CD14-positive monocyte (primary cell): ENCODE data around the gene TRABD2B. TPM values are rescaled to one million over a fixed set of nuclear protein-coding genes. Genes with fewer than 3 reads are reported as not detected.

Source experiments
- DNase-seq, 3 donors: peaks; one replicate each; pipeline ENCODE4 v3.0.0-alpha.2; 2011 to 2022
- H2AFZ ChIP-seq: 2 replicates; pipeline ENCODE4 v1.6.0; 2012; ENCODE audit warnings: mild to moderate bottlenecking, low read depth, low read length, inconsistent platforms; ENCODE audit not compliant: insufficient read depth, poor library complexity, severe bottlenecking
- H3K27ac ChIP-seq, 2 donors: 1 replicate in 1 of 2; 2 replicates in 1 of 2; pipeline ENCODE4 v1.5.1; 2012 to 2013; ENCODE audit warnings: low read length in 2 of 2, control low read depth in 1 of 2, inconsistent platforms in 1 of 2, low read depth in 1 of 2, mild to moderate bottlenecking in 1 of 2
- H3K27me3 ChIP-seq, 2 donors: one replicate each; pipeline versions ENCODE4 v1.6.0 to v1.6.1; 2011 to 2013; ENCODE audit warnings: low read length in 2 of 2; ENCODE audit not compliant: control insufficient read depth in 2 of 2, insufficient read depth in 2 of 2
- H3K36me3 ChIP-seq, 2 donors: replicated peaks in 1 of 2; 1 replicate in 1 of 2; 2 replicates in 1 of 2; pipeline versions ENCODE4 v1.5.1 to v1.6.1; 2012 to 2013; ENCODE audit warnings: low read length in 2 of 2, control low read depth in 1 of 2, inconsistent platforms in 1 of 2, mild to moderate bottlenecking in 1 of 2; ENCODE audit not compliant: insufficient read depth in 2 of 2, control insufficient read depth in 1 of 2
- H3K4me1 ChIP-seq, 2 donors: 1 replicate in 1 of 2; 2 replicates in 1 of 2; pipeline versions ENCODE4 v1.5.1 to v1.6.1; 2012 to 2013; ENCODE audit warnings: low read length in 2 of 2, control low read depth in 1 of 2, inconsistent platforms in 1 of 2, mild to moderate bottlenecking in 1 of 2, moderate library complexity in 1 of 2; ENCODE audit not compliant: insufficient read depth in 2 of 2, control insufficient read depth in 1 of 2
- H3K4me2 ChIP-seq: replicated peaks from 2 replicates; pipeline ENCODE3; 2012; ENCODE audit warnings: low read length, moderate library complexity, mild to moderate bottlenecking; ENCODE audit not compliant: poor library complexity, severe bottlenecking; ENCODE audit errors: extremely low read depth
- H3K4me3 ChIP-seq, 3 experiments: fragments of 200-600 bp in 1 of 3; sonication (generic) in 1 of 3; replicated peaks in 1 of 3; 1 replicate in 2 of 3; 2 replicates in 1 of 3; pipeline ENCODE4 v1.5.1; 2011 to 2013; ENCODE audit warnings: low read length in 3 of 3, mild to moderate bottlenecking in 3 of 3, control low read depth in 2 of 3, low read depth in 2 of 3, inconsistent platforms in 1 of 3, moderate library complexity in 1 of 3
- H3K79me2 ChIP-seq: 2 replicates; pipeline ENCODE4 v1.6.0; 2012; ENCODE audit warnings: mild to moderate bottlenecking, control low read depth, inconsistent platforms, low read length, moderate library complexity; ENCODE audit not compliant: insufficient read depth
- H3K9ac ChIP-seq: 2 replicates; pipeline ENCODE4 v1.6.0; 2017; ENCODE audit warnings: low read length, mild to moderate bottlenecking; ENCODE audit not compliant: insufficient read depth, poor library complexity, severe bottlenecking
- H3K9me3 ChIP-seq, 2 donors: replicated peaks in 1 of 2; 1 replicate in 1 of 2; 2 replicates in 1 of 2; pipeline versions ENCODE4 v1.5.1 to v1.6.1; 2012 to 2013; ENCODE audit warnings: low read length in 2 of 2, control low read depth in 1 of 2; ENCODE audit not compliant: control insufficient read depth in 1 of 2, insufficient read depth in 1 of 2
- H4K20me1 ChIP-seq: 2 replicates; pipeline ENCODE4 v1.6.0; 2012; ENCODE audit warnings: mild to moderate bottlenecking, low read length, control low read depth, moderate library complexity; ENCODE audit not compliant: insufficient read depth
- H3K27ac Mint-ChIP-seq, 7 donors: one replicate each; pipeline ENCODE4 v1.8.0; 2020; ENCODE audit warnings: mild to moderate bottlenecking in 7 of 7, mixed read lengths in 7 of 7, moderate library complexity in 6 of 7, inconsistent platforms in 2 of 7
- H3K27me3 Mint-ChIP-seq, 3 donors: one replicate each; pipeline ENCODE4 v1.8.0; 2021 to 2022; ENCODE audit warnings: low read depth in 3 of 3, mild to moderate bottlenecking in 3 of 3, mixed read lengths in 3 of 3, moderate library complexity in 3 of 3, inconsistent platforms in 1 of 3
- H3K36me3 Mint-ChIP-seq, 2 donors: one replicate each; pipeline ENCODE4 v1.8.0; 2020; ENCODE audit warnings: mixed read lengths in 2 of 2, inconsistent platforms in 1 of 2, mild to moderate bottlenecking in 1 of 2
- H3K4me1 Mint-ChIP-seq: one replicate; pipeline ENCODE4 v1.8.0; 2020; ENCODE audit warnings: mild to moderate bottlenecking, mixed read lengths
- H3K4me3 Mint-ChIP-seq, 2 donors: one replicate each; pipeline ENCODE4 v1.8.0; 2020; ENCODE audit warnings: mild to moderate bottlenecking in 2 of 2, mixed read lengths in 2 of 2, moderate library complexity in 1 of 2
- H3K9me3 Mint-ChIP-seq, 7 donors: one replicate each; pipeline ENCODE4 v1.8.0; 2020 to 2022; ENCODE audit warnings: mixed read lengths in 7 of 7, mild to moderate bottlenecking in 6 of 7, moderate library complexity in 6 of 7, inconsistent platforms in 2 of 7
- CTCF ChIP-seq: fragments of 200-600 bp; IDR thresholded peaks from one replicate; pipeline ENCODE4 v1.8.0; 2022; ENCODE audit warnings: antibody characterized with exemption, mild to moderate bottlenecking
- WGBS: methylation state at CpG from one replicate; pipeline ENCODE4 v1.1.5; 2013; ENCODE audit warnings: missing lambda C conversion rate; ENCODE audit not compliant: insufficient coverage; 5-methylcytosine and 5-hydroxymethylcytosine counted together
- intact Hi-C, 2 donors: fragments of 100-400 bp; cut with micrococcal nuclease; formaldehyde crosslinking; loops; one replicate each; pipeline versions ENCODE4 v1.15.0 to v1.15.1; 2023
- polyA plus RNA-seq, 3 donors: library from polyadenylated mRNA; depleted of rRNA in 1 of 3; unstranded in 2 of 3; stranded (reverse) in 1 of 3; fragments of 300-500 nt in 2 of 3; fragments of >200 nt in 1 of 3; fragmentation: Illumina TruSeq in 2 of 3; gene quantifications; 1 replicate in 2 of 3; 2 replicates in 1 of 3; pipeline ENCODE4 v1.2.3, GENCODE V29; 2012 to 2021

The TRABD2B gene
- polyA plus RNA-seq, 3 donors: not detected

- Histone ChIP-seq H3K27me3 (no peaks in the 10 kb centered on the region), H3K9ac (no peak overlapping the region), H3K79me2 (no peaks in the 10 kb centered on the region), H2AFZ (no peak overlapping the region), H3K4me2 (no peak overlapping the region), H3K4me1 (no peaks in the 10 kb centered on the region), H3K27ac (no peak overlapping the region), H3K9me3 (no peaks in the 10 kb centered on the region), H4K20me1 (no peaks in the 10 kb centered on the region), H3K4me3 (no peak overlapping the region), H3K36me3 (no peaks in the 10 kb centered on the region)
- 93% methylated on average over 8 of the region's 9 CpGs for WGBS
- no peak for DNase-seq
- no peaks in the 10 kb centered on the region for H3K36me3 Mint-ChIP-seq
- intact Hi-C loops: no loop called here
- peaks cover 0 to 7% (median 7%) of the 10 kb centered on the region in 3 donors for H3K27me3 Mint-ChIP-seq
- no peak for TF ChIP-seq CTCF
- H3K27ac Mint-ChIP-seq: no peak overlapping the region
- no peak overlapping the region for H3K4me3 Mint-ChIP-seq
- H3K4me1 Mint-ChIP-seq: no peaks in the 10 kb centered on the region
- no peaks in the 10 kb centered on the region for H3K9me3 Mint-ChIP-seq
These were observed 237.1 kb downstream of the TRABD2B start for GRCh38 chr1:47759936-47760629.

- DNase-seq: no peak
- no peak overlapping the region for H3K4me2 ChIP-seq
- TF ChIP-seq CTCF: no peak
- no peak overlapping the region for H3K27ac ChIP-seq
- H3K9me3 ChIP-seq: no peaks in the 10 kb centered on the region
- H3K9ac ChIP-seq: no peak overlapping the region
- no peaks in the 10 kb centered on the region for H3K9me3 Mint-ChIP-seq
- 95% methylated on average over 8 of the region's 12 CpGs for WGBS
- H4K20me1 ChIP-seq: no peaks in the 10 kb centered on the region
- no peak overlapping the region for H2AFZ ChIP-seq
- no peak overlapping the region for H3K27ac Mint-ChIP-seq
- H3K4me3 Mint-ChIP-seq: no peak overlapping the region
- H3K4me1 ChIP-seq: no peaks in the 10 kb centered on the region
- H3K4me1 Mint-ChIP-seq: no peaks in the 10 kb centered on the region
- peaks cover 0 to 7% (median 7%) of the 10 kb centered on the region in 3 donors for H3K27me3 Mint-ChIP-seq
- H3K79me2 ChIP-seq: no peaks in the 10 kb centered on the region
- H3K36me3 Mint-ChIP-seq: no peaks in the 10 kb centered on the region
- intact Hi-C loops: no loop called here
- no peaks in the 10 kb centered on the region for H3K36me3 ChIP-seq
- no peaks in the 10 kb centered on the region for H3K27me3 ChIP-seq
- H3K4me3 ChIP-seq: no peak overlapping the region
These were observed 237.8 kb downstream of the TRABD2B start for GRCh38 chr1:47759251-47759935.
